ENCODE measurements around the gene MRM3. TPM values are rescaled to one million over a fixed set of nuclear protein-coding genes. Genes with fewer than 3 reads are reported as not detected.
"Not testable (repeated sequence)": the region's sequence is repeated elsewhere in the genome, so short reads cannot be mapped to it uniquely, and the experiment has no call there.

Gene MRM3
- total and polyA plus RNA-seq, 4 experiments from 2014 or later: 18.6 to 32.6 (median 20.5) TPM

DNA sequence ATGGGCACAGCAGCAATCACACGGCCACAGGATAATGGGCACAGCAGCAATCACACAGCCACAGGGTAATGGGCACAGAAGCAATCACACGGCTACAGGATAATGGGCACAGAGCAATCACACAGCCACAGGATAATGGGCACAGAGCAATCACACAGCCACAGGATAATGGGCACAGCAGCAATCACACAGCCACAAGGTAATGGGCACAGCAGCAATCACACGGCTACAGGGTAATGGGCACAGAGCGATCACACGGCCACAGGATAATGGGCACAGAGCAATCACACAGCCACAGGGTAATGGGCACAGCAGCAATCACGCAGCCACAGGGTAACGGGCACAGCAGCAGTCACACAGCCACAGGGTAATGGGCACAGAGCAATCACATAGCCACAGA lies 32.8 kb upstream of the MRM3 start:
- H3K9me3 Mint-ChIP-seq; H3K27me3 ChIP-seq (ENCODE audit: insufficient read depth, low read length); H3K27ac ChIP-seq (ENCODE audit: low read depth, low read length); H3K9me3 ChIP-seq (ENCODE audit: control insufficient read depth in 1 of 2, low read length in 2 of 2); H3K4me3 ChIP-seq (ENCODE audit: low read length in 2 of 2); H3K27me3 Mint-ChIP-seq; POLR2A ChIA-PET (ENCODE audit: partially characterized antibody); DNase-seq; intact Hi-C loops (cut with micrococcal nuclease): not testable (repeated sequence)
- Mint-ChIP-seq H3K27ac (peak overlapping the region in 3 of 7 donors; percentile 32 to 65 (median 52)), H3K4me3 (peak overlapping the region in 4 of 8 donors; percentile 37 to 72 (median 42)), H3K4me1 (peaks cover 24 to 46% (median 33%) of the 10 kb centered on the region in 4 donors), H3K36me3 (peaks cover 3 to 35% of the 10 kb centered on the region in 2 donors)
- H3K4me1 ChIP-seq (ENCODE audit: insufficient read depth, low read length): peaks cover 27% of the 10 kb centered on the region
- CTCF ChIA-PET (ENCODE audit: partially characterized antibody): interaction anchor here (0.6 to 1.7 kb wide), 2 partner anchors 50 to 232 kb away, joined by 3 to 5 read pairs; no protein-coding TSS in a partner anchor
- H3K36me3 ChIP-seq (ENCODE audit: insufficient read depth, low read length): peaks cover 36% of the 10 kb centered on the region

DNA sequence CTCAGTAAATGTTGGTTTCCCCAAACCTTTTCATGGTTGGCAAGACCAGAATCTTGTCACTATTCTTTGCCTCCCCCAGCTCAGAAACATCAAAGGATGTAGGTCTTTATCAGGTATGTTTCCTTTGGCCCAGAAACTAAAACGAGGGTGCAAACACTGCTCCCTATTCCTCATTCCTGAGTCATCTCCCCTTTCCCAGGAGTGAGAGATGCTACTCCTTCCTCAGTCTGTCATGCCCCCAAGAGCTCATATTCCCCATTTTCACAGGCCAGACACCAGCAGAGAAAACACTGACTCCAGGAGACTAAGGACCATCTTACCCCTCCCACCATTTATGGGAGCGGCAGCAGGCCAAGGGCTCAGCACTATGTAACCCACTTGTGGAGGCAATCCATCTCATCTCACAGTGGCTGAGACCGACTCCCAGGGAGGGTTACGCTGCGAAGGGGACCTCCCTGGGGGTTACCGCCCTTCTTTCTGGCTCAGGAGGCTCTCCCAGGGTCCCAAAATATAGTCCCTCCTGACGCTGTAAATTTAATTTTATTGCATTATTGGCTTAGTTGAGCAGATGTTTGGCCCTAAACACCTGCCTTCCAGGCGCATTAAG lies 31.6 kb upstream of the MRM3 start:
- Histone ChIP-seq H3K9me3 (ENCODE audit: control insufficient read depth in 1 of 2, low read length in 2 of 2) (no peaks in the 10 kb centered on the region), H3K4me3 (ENCODE audit: low read length in 2 of 2) (peak overlapping the region in 1 of 2 donors; percentile 81), H3K36me3 (ENCODE audit: insufficient read depth, low read length) (peaks cover 24% of the 10 kb centered on the region), H3K4me1 (ENCODE audit: insufficient read depth, low read length) (peaks cover 27% of the 10 kb centered on the region), H3K27ac (ENCODE audit: low read depth, low read length) (no peak overlapping the region), H3K27me3 (ENCODE audit: insufficient read depth, low read length) (no peaks in the 10 kb centered on the region)
- Mint-ChIP-seq H3K4me1 (peaks cover 24 to 46% (median 33%) of the 10 kb centered on the region in 4 donors), H3K9me3 (no peaks in the 10 kb centered on the region), H3K27me3 (no peaks in the 10 kb centered on the region), H3K4me3 (peak overlapping the region; percentile 92 to 96 (median 94)), H3K27ac (peak overlapping the region; percentile 65 to 96 (median 87)), H3K36me3 (peaks cover 0 to 32% of the 10 kb centered on the region in 2 donors)
- CTCF ChIA-PET (ENCODE audit: partially characterized antibody): interaction anchor here (1.1 to 1.7 kb wide), 2 partner anchors 231 to 338 kb away, joined by 3 to 5 read pairs; no protein-coding TSS in a partner anchor
- intact Hi-C loops (cut with micrococcal nuclease): no loop called here
- DNase-seq: no peak
- POLR2A ChIA-PET (ENCODE audit: partially characterized antibody): interaction anchor here (2.2 to 4.5 kb wide), 3 partner anchors 8 to 36 kb away, joined by 5 to 37 read pairs (median 12); partner anchors contain the start of genes GLOD4, MRM3 and VPS53

DNA sequence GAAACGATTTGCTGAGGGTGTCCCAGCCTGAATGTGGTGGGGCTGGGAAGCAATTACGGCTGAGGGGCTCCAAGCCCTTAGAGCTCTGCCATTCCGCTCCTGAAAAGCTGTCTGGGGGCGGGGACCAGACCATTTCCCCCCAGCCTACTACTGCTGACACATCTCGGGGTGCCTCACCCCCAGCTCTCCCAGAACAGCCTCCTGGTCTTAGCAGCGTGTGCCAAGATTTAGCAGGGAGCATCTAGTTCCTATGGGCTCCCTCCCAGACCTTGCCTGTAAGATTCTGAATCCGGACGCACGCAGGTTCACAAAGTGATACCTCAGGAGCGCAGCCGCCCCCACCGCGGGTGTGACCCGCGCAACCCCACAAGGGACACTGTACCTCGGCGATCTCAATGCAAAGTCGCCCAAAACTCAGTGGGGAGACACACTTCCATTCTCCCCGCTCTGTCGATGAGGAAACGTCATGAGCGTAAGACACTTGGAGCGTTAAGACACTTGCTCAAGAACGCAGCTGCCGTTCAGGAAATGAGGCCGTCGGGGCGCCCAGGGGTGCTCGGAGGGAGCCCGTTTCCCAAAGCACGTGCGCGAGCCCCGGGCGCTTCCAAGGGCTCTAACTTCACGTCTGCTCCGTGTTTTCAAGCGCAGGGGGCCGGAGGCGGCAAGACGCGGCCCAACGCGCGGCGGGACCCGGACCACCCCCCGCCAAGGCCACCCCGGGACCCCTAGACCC lies 30.7 kb upstream of the MRM3 start:
- Mint-ChIP-seq H3K4me1 (peaks cover 24 to 46% (median 33%) of the 10 kb centered on the region in 4 donors), H3K27ac (peak overlapping the region; percentile 80 to 96 (median 95)), H3K4me3 (peak overlapping the region; percentile 92 to 96 (median 94)), H3K27me3 (no peaks in the 10 kb centered on the region), H3K9me3 (no peaks in the 10 kb centered on the region), H3K36me3 (peaks cover 0 to 29% of the 10 kb centered on the region in 2 donors)
- Histone ChIP-seq H3K27ac (ENCODE audit: low read depth, low read length) (peak overlapping the region; percentile 69), H3K9me3 (ENCODE audit: control insufficient read depth in 1 of 2, low read length in 2 of 2) (no peaks in the 10 kb centered on the region), H3K27me3 (ENCODE audit: insufficient read depth, low read length) (no peaks in the 10 kb centered on the region), H3K36me3 (ENCODE audit: insufficient read depth, low read length) (peaks cover 15% of the 10 kb centered on the region), H3K4me3 (ENCODE audit: low read length in 2 of 2) (peak overlapping the region; percentile 69 to 81), H3K4me1 (ENCODE audit: insufficient read depth, low read length) (peaks cover 27% of the 10 kb centered on the region)
- ChIA-PET CTCF (ENCODE audit: partially characterized antibody) (interaction anchor here (0.7 to 1.8 kb wide), 2 partner anchors 30 to 36 kb away, joined by 3 to 5 read pairs; partner anchors contain the start of gene GLOD4), POLR2A (ENCODE audit: partially characterized antibody) (interaction anchor here (1.0 to 4.5 kb wide), 5 partner anchors 9 to 335 kb away, joined by 3 to 37 read pairs (median 5); partner anchors contain the start of genes GLOD4, MRM3 and VPS53)
- intact Hi-C loops (cut with micrococcal nuclease): loop anchor here (1.0 to 2.0 kb wide), 5 partner anchors 19 to 339 kb away; partner anchors contain the start of genes GLOD4, MRM3, TLCD3A and VPS53
- DNase-seq: peak in 4 of 5 donors; percentile 59 to 73 (median 65)

DNA sequence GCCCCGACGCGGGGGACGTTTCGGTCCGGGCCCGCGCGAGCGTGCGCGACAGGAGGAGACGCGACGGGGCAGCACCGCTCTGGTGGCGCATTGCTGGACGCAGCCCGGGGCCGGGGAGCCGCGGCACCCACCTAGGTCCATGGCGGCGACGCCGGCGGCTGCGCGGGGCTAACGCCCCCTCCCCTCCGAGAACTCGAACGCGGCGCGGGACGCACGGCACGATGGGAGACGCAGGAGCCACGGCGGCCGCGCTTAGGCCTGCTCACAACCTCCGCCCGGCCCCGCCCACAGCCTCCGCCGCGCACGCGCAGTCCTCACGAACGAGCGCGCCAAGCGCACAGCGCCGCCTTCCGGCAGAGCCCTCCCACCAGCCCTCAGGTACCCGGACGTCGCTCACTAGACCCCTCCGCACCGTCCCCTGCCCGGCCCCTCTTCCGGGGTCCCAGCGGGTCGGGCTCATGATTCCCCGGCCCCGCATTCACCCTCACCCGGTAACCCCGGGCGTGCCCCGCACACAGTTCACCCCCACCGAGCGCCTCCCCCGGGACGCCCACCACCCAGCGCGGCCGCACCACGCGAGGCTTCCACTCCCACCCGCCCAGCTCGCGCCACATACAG lies 30.0 kb upstream of the MRM3 start, which contains the start of gene GEMIN4:
Gene GEMIN4 (minus strand): TSS at position 263 of the 618 bp plus-strand sequence. CDS start 122 bp downstream, at position 141.
- H3K27me3 Mint-ChIP-seq: no peaks in the 10 kb centered on the region
- H3K9me3 ChIP-seq (ENCODE audit: control insufficient read depth in 1 of 2, low read length in 2 of 2): no peaks in the 10 kb centered on the region
- H3K27ac Mint-ChIP-seq: peak within 1 kb of the TSS; percentile 86 to 97 (median 95)
- no peaks in the 10 kb centered on the region for H3K27me3 ChIP-seq (ENCODE audit: insufficient read depth, low read length)
- H3K36me3 Mint-ChIP-seq: peaks cover 6 to 31% of the 10 kb centered on the region in 2 donors
- peak within 1 kb of the TSS; percentile 73 to 81 for H3K4me3 ChIP-seq (ENCODE audit: low read length in 2 of 2)
- DNase-seq: peak; percentile 93 to 99 (median 96)
- H3K4me3 Mint-ChIP-seq: peak within 1 kb of the TSS; percentile 92 to 97 (median 94)
- peaks cover 24 to 46% (median 33%) of the 10 kb centered on the region in 4 donors for H3K4me1 Mint-ChIP-seq
- intact Hi-C loops (cut with micrococcal nuclease): loop anchor here (1.0 to 2.0 kb wide), 5 partner anchors 19 to 340 kb away; partner anchors contain the start of genes GLOD4, MRM3, TLCD3A and VPS53
- H3K9me3 Mint-ChIP-seq: no peaks in the 10 kb centered on the region
- H3K4me1 ChIP-seq (ENCODE audit: insufficient read depth, low read length): peaks cover 27% of the 10 kb centered on the region
- peaks cover 9% of the 10 kb centered on the region for H3K36me3 ChIP-seq (ENCODE audit: insufficient read depth, low read length)
- POLR2A ChIA-PET (ENCODE audit: partially characterized antibody): interaction anchor here (0.5 to 4.5 kb wide), 13 partner anchors 10 to 336 kb away, joined by 3 to 37 read pairs (median 3); partner anchors contain the start of genes GLOD4, MRM3, TIMM22 and VPS53
- peak within 1 kb of the TSS; percentile 69 for H3K27ac ChIP-seq (ENCODE audit: low read depth, low read length)
- CTCF ChIA-PET (ENCODE audit: partially characterized antibody): interaction anchor here (1.0 to 1.9 kb wide), 9 partner anchors 8 to 341 kb away, joined by 3 to 8 read pairs (median 5); partner anchors contain the start of genes GLOD4 and TIMM22

DNA sequence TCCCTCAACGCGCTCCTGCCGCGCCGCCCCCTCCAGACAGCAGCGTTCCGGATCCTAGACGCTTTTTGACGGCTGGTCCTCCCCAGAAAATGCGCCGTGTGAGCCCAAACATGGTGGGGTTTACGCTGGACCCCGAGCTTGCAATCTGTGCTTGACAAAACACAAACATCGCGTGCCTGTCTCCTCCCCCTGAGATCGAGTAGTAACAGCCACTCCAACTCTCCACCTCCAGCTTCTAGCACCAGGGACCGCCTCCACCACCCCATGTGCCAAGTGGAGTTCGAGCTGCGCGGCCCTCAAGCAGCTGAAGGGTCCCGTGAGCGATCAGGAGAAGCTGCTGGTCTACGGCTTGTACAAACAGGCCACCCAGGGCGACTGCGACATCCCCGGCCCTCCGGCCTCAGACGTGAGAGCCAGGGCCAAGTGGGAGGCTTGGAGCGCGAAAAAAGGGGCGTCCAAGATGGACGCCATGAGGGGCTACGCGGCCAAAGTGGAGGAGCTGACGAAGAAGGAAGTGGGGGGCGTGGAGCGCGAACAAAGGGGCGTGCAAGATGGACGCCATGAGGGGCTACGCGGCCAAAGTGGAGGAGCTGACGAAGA lies 29.4 kb upstream of the MRM3 start:
- ChIA-PET POLR2A (ENCODE audit: partially characterized antibody) (interaction anchor here (0.5 to 4.5 kb wide), 12 partner anchors 9 to 336 kb away, joined by 3 to 37 read pairs (median 4); partner anchors contain the start of genes GLOD4, MRM3, TIMM22 and VPS53), CTCF (ENCODE audit: partially characterized antibody) (interaction anchor here (1.0 to 1.9 kb wide), 10 partner anchors 9 to 342 kb away, joined by 3 to 8 read pairs (median 4); partner anchors contain the start of genes GLOD4 and TIMM22)
- Mint-ChIP-seq H3K27me3 (no peaks in the 10 kb centered on the region), H3K4me1 (peaks cover 24 to 46% (median 33%) of the 10 kb centered on the region in 4 donors), H3K9me3 (no peaks in the 10 kb centered on the region), H3K4me3 (peak overlapping the region; percentile 91 to 97 (median 93)), H3K36me3 (peaks cover 7 to 27% of the 10 kb centered on the region in 2 donors), H3K27ac (peak overlapping the region; percentile 86 to 97 (median 93))
- H3K27me3 ChIP-seq (ENCODE audit: insufficient read depth, low read length): no peaks in the 10 kb centered on the region
- H3K9me3 ChIP-seq (ENCODE audit: control insufficient read depth in 1 of 2, low read length in 2 of 2): no peaks in the 10 kb centered on the region
- DNase-seq: no peak
- peak overlapping the region; percentile 69 for H3K27ac ChIP-seq (ENCODE audit: low read depth, low read length)
- H3K4me3 ChIP-seq (ENCODE audit: low read length in 2 of 2): peak overlapping the region; percentile 73 to 81
- intact Hi-C loops (cut with micrococcal nuclease): loop anchor here (1.0 to 2.0 kb wide), 5 partner anchors 20 to 340 kb away; partner anchors contain the start of genes GLOD4, MRM3, TLCD3A and VPS53
- peaks cover 4% of the 10 kb centered on the region for H3K36me3 ChIP-seq (ENCODE audit: insufficient read depth, low read length)
- peaks cover 27% of the 10 kb centered on the region for H3K4me1 ChIP-seq (ENCODE audit: insufficient read depth, low read length)

DNA sequence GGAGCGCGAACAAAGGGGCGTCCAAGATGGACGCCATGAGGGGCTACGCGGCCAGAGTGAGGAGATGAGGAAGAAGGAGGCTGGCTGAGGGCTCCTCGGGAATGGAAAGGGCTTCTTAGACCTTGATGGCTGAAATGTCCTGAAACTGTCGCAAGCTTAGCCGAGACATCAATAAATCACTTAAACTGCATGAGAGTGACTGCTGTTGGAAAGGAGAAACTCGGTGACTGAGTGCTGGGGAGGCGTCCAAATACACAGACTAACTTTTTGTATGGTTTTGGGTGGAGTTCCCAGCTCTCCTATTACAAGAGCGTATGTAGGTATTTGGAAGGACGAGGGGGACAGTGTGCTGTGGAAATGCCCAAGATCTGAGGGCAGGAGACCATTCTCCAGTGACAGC lies 28.7 kb upstream of the MRM3 start:
- no peaks in the 10 kb centered on the region for H3K9me3 ChIP-seq (ENCODE audit: control insufficient read depth in 1 of 2, low read length in 2 of 2)
- H3K9me3 Mint-ChIP-seq: no peaks in the 10 kb centered on the region
- no peak overlapping the region for H3K27ac ChIP-seq (ENCODE audit: low read depth, low read length)
- H3K4me1 Mint-ChIP-seq: peaks cover 24 to 41% (median 29%) of the 10 kb centered on the region in 4 donors
- peaks cover 27% of the 10 kb centered on the region for H3K4me1 ChIP-seq (ENCODE audit: insufficient read depth, low read length)
- no peaks in the 10 kb centered on the region for H3K36me3 ChIP-seq (ENCODE audit: insufficient read depth, low read length)
- peak overlapping the region; percentile 3 to 81 (median 66) for H3K4me3 Mint-ChIP-seq
- intact Hi-C loops (cut with micrococcal nuclease): loop anchor here (2.0 kb wide), 1 partner anchor 21 kb away; the partner anchor contains the start of gene TLCD3A
- peak overlapping the region in 5 of 7 donors; percentile 36 to 73 (median 64) for H3K27ac Mint-ChIP-seq
- ChIA-PET CTCF (ENCODE audit: partially characterized antibody) (interaction anchor here (1.0 to 1.9 kb wide), 7 partner anchors 8 to 342 kb away, joined by 3 to 8 read pairs (median 4); no protein-coding TSS in a partner anchor), POLR2A (ENCODE audit: partially characterized antibody) (interaction anchor here (1.1 to 4.5 kb wide), 3 partner anchors 17 to 28 kb away, joined by 3 to 37 read pairs (median 3); partner anchors contain the start of genes GLOD4 and MRM3)
- H3K27me3 Mint-ChIP-seq: no peaks in the 10 kb centered on the region
- no peak for DNase-seq
- H3K36me3 Mint-ChIP-seq: peaks cover 7 to 21% of the 10 kb centered on the region in 2 donors
- H3K27me3 ChIP-seq (ENCODE audit: insufficient read depth, low read length): no peaks in the 10 kb centered on the region
- H3K4me3 ChIP-seq (ENCODE audit: low read length in 2 of 2): no peak overlapping the region

All from CD4-positive, alpha-beta memory T cell (primary cell).